PFSK-1 (cell line): ENCODE results near the gene PWWP2B.

Experiments used
- FOXP2 ChIP-seq: optimal IDR thresholded peaks from 2 replicates; pipeline ENCODE3; 2011; ENCODE audit warnings: borderline replicate concordance, control low read depth, inconsistent platforms; ENCODE audit not compliant: insufficient read depth; ENCODE audit errors: extremely low read length, extremely low read depth
- POLR2AphosphoS5 ChIP-seq: IDR thresholded peaks from 2 replicates; pipeline ENCODE4 v1.6.1; 2012; ENCODE audit warnings: low read depth, mild to moderate bottlenecking, control low read depth, low read length, moderate library complexity
- REST ChIP-seq, 2 experiments: IDR thresholded peaks; 2 replicates each; pipeline versions ENCODE4 v1.6.1 to v1.8.0; 2011 to 2012; ENCODE audit warnings: low read depth in 2 of 2, low read length in 2 of 2, control low read depth in 1 of 2, inconsistent platforms in 1 of 2, mild to moderate bottlenecking in 1 of 2, moderate library complexity in 1 of 2; ENCODE audit not compliant: insufficient read depth in 1 of 2
- SIN3A ChIP-seq: IDR thresholded peaks from 2 replicates; pipeline ENCODE4 v1.6.1; 2012; ENCODE audit warnings: mild to moderate bottlenecking, low read length, moderate library complexity, borderline replicate concordance; ENCODE audit not compliant: insufficient read depth
- TAF1 ChIP-seq: IDR thresholded peaks from 2 replicates; pipeline ENCODE4 v1.6.1; 2012; ENCODE audit warnings: low read length, control low read depth, borderline replicate concordance; ENCODE audit not compliant: insufficient read depth

DNA sequence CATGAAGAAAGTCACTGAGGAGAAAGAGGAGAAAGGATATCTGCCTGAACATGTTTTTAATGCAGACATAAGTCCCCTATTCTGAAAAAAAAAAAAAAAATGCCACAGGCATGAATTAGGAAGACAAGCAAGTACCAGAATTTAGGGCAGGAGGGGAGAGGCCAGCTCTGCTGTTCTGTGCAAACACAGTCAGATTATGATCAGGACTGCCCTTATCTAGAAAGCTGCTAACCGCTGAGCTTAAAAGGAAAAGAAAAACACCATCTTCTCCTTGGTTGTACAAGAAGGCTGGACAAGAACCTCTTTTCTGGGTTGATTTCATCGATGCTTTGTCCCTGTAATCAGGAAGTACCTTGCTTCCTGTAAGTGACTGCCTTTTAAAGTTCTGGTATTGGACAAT is 15.3 kb upstream of the PWWP2B start:
- TF ChIP-seq POLR2AphosphoS5 (no peak), FOXP2 (no peak), REST (IDR thresholded peaks at IDR 0.05; ENCODE audit: insufficient read depth in 1 of 2, low read depth in 2 of 2, low read length in 2 of 2) (no peak), SIN3A (no peak), TAF1 (no peak)
